Gastroesophageal sphincter (tissue), 4 donors: Measurements from ENCODE around the gene CCDC127. TPM values are rescaled to one million over a fixed set of nuclear protein-coding genes. Genes with fewer than 3 reads are reported as not detected.
"Not testable (repeated sequence)": the region's sequence is repeated elsewhere in the genome, so short reads cannot be mapped to it uniquely, and the experiment has no call there.

ENCODE experiments used
- ATAC-seq: fragments of 150-250 bp; one replicate; pipeline ENCODE4 v1.9.1; 2016; ENCODE audit warnings: mild to moderate bottlenecking, moderate library complexity
- H3K27ac ChIP-seq, 4 donors: fragments of 200-600 bp; sonication (generic) in 3 of 4; 1 replicate in 3 of 4; 2 replicates in 1 of 4; pipeline ENCODE4 v1.5.1; 2016 to 2019
- H3K27me3 ChIP-seq: fragments of 200-600 bp; sonication (generic); one replicate; pipeline ENCODE4 v1.5.1; 2019
- H3K36me3 ChIP-seq, 2 donors: fragments of 200-600 bp; sonication (generic); one replicate each; pipeline ENCODE4 v1.5.1; 2019; ENCODE audit warnings: control low read depth in 1 of 2
- H3K4me1 ChIP-seq, 3 donors: fragments of 200-600 bp; sonication (generic); 1 replicate in 2 of 3; 2 replicates in 1 of 3; pipeline ENCODE4 v1.5.1; 2016 to 2019; ENCODE audit warnings: control low read depth in 2 of 3
- H3K4me3 ChIP-seq, 2 donors: fragments of 200-600 bp; sonication (generic); one replicate each; pipeline ENCODE4 v1.5.1; 2019; ENCODE audit warnings: mild to moderate bottlenecking in 1 of 2, moderate library complexity in 1 of 2
- H3K9me3 ChIP-seq, 3 donors: fragments of 200-600 bp; sonication (generic); one replicate each; pipeline ENCODE4 v1.5.1; 2017 to 2019; ENCODE audit warnings: control low read depth in 2 of 3
- CTCF ChIP-seq, 4 experiments: fragments of 200-600 bp in 2 of 4; fragments of 450-650 bp in 2 of 4; sonication (generic) in 1 of 4; IDR thresholded peaks; one replicate each; pipeline ENCODE4 v1.5.1; 2017 to 2019; ENCODE audit warnings: antibody characterized with exemption in 4 of 4, mild to moderate bottlenecking in 2 of 4, moderate library complexity in 2 of 4
- EP300 ChIP-seq: sonication (generic); formaldehyde crosslinking; IDR thresholded peaks from one replicate; pipeline ENCODE4 v1.6.1; 2017; ENCODE audit warnings: antibody characterized with exemption, mild to moderate bottlenecking
- POLR2A ChIP-seq, 2 donors: fragments of 450-650 bp; IDR thresholded peaks; one replicate each; pipeline ENCODE4 v1.6.1; 2017; ENCODE audit warnings: antibody characterized with exemption in 2 of 2, mild to moderate bottlenecking in 2 of 2, moderate library complexity in 1 of 2
- POLR2AphosphoS5 ChIP-seq: sonication (generic); formaldehyde crosslinking; IDR thresholded peaks from one replicate; pipeline ENCODE4 v1.6.1; 2017; ENCODE audit warnings: antibody characterized with exemption
- WGBS, 2 donors: methylation state at CpG; one replicate each; pipeline ENCODE4 v1.1.5; 2018; ENCODE audit warnings: low coverage in 1 of 2; 5-methylcytosine and 5-hydroxymethylcytosine counted together
- total RNA-seq, 4 donors: library from RNA; depleted of rRNA; stranded (reverse); fragments of >200 nt; gene quantifications; one replicate each; pipeline ENCODE4 v1.1.0, GENCODE V29; 2016

Gene CCDC127
- total RNA-seq = 10 to 100 TPM in 1 of 4 donors, 1 to 10 TPM in 3; 6.5 to 11.7 (median 8.2) TPM

- not testable (repeated sequence) for H3K9me3 ChIP-seq, H3K27me3 ChIP-seq
- ATAC-seq = peak; percentile 99
- 0 to 1% methylated on average over 4 to 9 of the region's 75 CpGs for WGBS, 2 donors
- H3K4me3 ChIP-seq = peak within 1 kb of the TSS; percentile 97 to 99
- TF ChIP-seq POLR2A (IDR thresholded peaks at IDR 0.05) (peak; percentile 87 to 91), CTCF (IDR thresholded peaks at IDR 0.05) (peak in 2 of 4 experiments; percentile 24 to 63), POLR2AphosphoS5 (peak; percentile 91)
- H3K36me3 ChIP-seq = peaks cover 0 to 23% of the 10 kb centered on the region in 2 donors
- H3K27ac ChIP-seq = peak within 1 kb of the TSS; percentile 82 to 94 (median 88)
- peaks cover 0 to 52% (median 7%) of the 10 kb centered on the region in 3 donors for H3K4me1 ChIP-seq
Measured at GRCh38 chr5:217494-218456, at the start of gene CCDC127, which contains the start of gene SDHA. CCDC127 (minus strand) TSS chr5:218153; CDS start chr5:216849, 1,304 bp downstream. SDHA (plus strand) TSS chr5:218320; CDS start chr5:218356, 36 bp downstream.

GRCh38 chr5:267716-268115 is 49.8 kb upstream of the CCDC127 start:
- Histone ChIP-seq H3K27me3 (no peaks in the 10 kb centered on the region), H3K4me3 (no peak overlapping the region), H3K27ac (no peak overlapping the region), H3K36me3 (peaks cover 0 to 24% of the 10 kb centered on the region in 2 donors), H3K9me3 (no peaks in the 10 kb centered on the region), H3K4me1 (peaks cover 0 to 35% (median 5%) of the 10 kb centered on the region in 3 donors)
- no peak for ATAC-seq
- WGBS, 2 donors = no CpG with 5 or more reads among the region's 1 CpG
- TF ChIP-seq POLR2AphosphoS5 (no peak), CTCF (IDR thresholded peaks at IDR 0.05) (no peak), POLR2A (IDR thresholded peaks at IDR 0.05) (no peak), EP300 (no peak)

- WGBS, 2 donors = 34 to 88% methylated on average over 2 to 19 of the region's 19 CpGs
- ATAC-seq = not testable (repeated sequence)
- H3K36me3 ChIP-seq = peaks cover 0 to 25% of the 10 kb centered on the region in 2 donors
Measured at GRCh38 chr5:266311-267026, 48.5 kb upstream of the CCDC127 start.

GRCh38 chr5:264338-264737 is 46.4 kb upstream of the CCDC127 start:
- Histone ChIP-seq H3K27me3 (no peaks in the 10 kb centered on the region), H3K4me1 (peaks cover 0 to 24% (median 4%) of the 10 kb centered on the region in 3 donors), H3K9me3 (no peaks in the 10 kb centered on the region), H3K4me3 (no peak overlapping the region), H3K36me3 (peaks cover 0 to 29% of the 10 kb centered on the region in 2 donors), H3K27ac (peak overlapping the region; percentile 19 to 81 (median 81))
- ATAC-seq = no peak
- WGBS, 2 donors = 74 to 83% methylated on average over 3 to 4 of the region's 10 CpGs
- no peak for TF ChIP-seq EP300
- no peak for TF ChIP-seq POLR2AphosphoS5
- no peak for TF ChIP-seq CTCF (IDR thresholded peaks at IDR 0.05)
- TF ChIP-seq POLR2A (IDR thresholded peaks at IDR 0.05) = no peak

More at GRCh38 chr5:266311-267026, 48.5 kb upstream of the CCDC127 start:
- not testable (repeated sequence) for H3K27ac ChIP-seq, H3K4me3 ChIP-seq, H3K9me3 ChIP-seq, H3K27me3 ChIP-seq
- H3K4me1 ChIP-seq = peaks cover 0 to 31% (median 4%) of the 10 kb centered on the region in 3 donors
